Activated CD8-positive, alpha-beta memory T cell treated with anti-CD3 and anti-CD28 coated beads for 4 hours (primary cell): Measurements from ENCODE around the gene ZEB1.
"Not testable (repeated sequence)": the region's sequence is repeated elsewhere in the genome, so short reads cannot be mapped to it uniquely, and the experiment has no call there.

Experiments used
- DNase-seq, 2 donors: peaks; one replicate each; pipeline ENCODE4 v3.0.0-alpha.2; 2020; ENCODE audit warnings: low read depth in 2 of 2

The ZEB1 gene

DNA sequence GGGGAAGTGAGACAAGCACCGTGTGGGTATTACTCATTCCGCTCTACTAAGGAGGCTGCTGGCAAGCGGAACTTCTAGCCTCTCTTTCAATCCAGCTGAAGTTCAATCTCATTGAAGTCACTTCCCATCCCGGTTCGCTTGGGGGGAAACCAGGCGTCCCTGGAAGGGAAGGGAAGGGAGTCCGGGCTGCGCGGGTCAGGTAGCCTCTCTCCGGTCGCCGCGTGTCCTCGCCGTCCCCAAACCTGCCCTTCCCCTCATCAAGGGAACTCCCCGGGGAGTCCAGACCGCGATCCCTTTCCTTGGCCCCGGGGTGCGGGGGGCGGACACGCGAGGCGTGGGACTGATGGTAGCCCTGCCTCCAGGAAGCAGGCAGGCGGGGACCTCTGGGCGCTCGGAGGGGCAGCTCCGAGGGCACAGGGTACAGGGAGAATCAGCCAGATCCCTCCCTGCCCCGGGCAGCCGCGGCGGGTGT lies 598 bp upstream of the ZEB1 start:
- peak in 1 of 2 donors; percentile 35 for DNase-seq

DNA sequence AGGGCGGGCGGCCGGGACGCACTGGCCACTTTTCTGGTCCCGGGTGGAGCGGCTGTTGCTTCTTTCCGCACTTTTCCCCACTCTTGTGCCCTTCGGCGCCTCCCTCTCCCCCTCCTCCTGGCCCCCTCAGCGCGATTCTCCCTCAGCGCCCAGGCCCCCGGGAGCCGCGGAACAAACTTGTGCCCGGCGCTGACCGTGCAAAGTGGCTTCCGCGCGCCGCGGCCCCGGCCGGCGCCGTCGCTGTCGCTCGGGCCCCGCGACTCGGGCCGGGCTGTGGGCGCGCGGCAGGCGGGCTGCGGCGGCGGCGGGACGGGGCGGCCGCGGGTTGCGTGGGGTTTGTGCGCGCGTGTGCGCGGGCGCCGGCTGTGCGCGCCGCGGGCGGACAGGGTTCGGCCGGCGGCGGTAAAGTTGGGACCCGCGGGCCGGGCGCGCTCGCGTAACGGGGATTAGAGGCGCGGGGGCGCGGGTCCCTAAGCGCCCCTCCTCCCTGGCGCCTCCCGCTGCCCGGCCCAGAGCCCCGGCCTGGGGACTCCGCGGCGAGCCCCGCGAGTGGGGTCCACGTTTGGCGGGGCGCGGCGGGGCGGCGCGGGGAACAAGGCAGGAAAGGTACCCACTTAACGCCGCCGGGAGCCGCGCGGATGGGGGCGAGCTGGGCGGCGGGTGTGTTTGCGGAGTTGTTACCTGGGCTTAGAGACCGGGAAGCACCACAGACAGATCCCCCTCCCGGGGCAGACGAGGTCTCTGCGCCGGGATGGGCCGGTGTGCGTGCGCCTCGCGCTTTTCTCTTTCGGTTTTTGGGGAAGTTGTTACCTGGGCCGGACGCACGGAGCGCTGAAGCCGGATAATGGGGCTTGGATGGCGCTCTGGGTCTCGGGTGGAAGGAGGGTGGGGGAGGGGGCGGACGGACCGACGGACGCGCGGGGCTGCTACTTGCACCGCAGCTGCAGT lies 860 bp downstream of the ZEB1 start:
- DNase-seq = peak in 1 of 2 donors; percentile 4

DNA sequence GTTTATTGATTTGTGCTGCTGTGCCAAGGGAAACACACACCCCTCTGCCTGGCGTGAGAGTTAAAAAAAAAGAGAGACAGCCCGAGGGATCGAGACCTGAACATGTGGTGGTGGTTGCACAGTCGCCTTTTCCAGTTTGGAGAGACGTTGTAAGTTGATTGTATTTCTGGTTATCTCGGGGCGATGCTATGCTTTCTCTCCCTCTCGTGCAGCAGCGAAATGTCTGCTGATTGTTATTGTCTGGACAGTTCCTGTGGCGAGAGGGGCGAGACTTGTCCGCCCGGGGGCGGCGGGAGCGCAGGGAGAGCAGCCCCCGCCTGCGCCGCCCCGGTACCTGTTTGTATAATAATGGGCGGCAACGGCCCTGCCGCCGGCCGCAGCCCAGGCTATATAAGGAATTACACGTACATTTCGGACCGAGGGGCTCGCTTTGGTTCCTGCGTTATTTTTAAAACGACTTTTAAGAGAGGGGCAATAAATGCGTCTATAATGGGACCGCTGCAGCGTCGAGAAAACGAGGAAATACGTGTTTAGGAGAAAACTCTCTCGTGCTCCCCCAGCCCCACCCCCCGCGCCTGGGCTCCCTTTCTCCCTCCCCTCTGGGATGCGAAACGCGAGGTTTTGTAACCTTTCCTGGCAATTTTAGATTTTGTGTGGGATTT lies 1.7 kb downstream of the ZEB1 start:
- no peak for DNase-seq

DNA sequence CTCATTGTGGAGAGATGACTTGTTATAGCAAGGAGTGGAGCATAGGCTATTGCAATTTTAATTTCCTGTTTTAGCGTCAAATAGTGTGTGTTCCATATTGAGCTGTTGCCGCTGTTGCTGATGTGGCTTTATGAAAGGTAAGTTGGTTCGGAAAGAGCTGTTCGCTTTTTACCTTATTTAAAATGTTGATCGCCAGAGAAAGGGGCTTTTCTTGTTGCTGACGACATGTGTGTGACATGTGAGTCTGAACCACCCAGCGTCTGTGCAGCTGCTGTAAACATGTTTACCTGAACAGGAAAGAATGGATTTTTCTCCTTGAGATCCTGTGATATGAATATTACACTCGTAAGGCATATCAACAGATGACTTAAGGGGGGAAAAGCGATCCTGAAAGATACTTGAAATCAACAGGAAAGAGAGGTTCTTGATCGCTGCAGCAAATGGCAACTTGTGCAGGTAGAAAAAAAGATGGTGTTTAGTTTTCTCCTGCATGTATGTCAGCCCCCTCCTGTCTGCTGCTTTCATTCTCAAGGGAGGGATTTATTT lies 2.5 kb downstream of the ZEB1 start:
- no peak for DNase-seq

DNA sequence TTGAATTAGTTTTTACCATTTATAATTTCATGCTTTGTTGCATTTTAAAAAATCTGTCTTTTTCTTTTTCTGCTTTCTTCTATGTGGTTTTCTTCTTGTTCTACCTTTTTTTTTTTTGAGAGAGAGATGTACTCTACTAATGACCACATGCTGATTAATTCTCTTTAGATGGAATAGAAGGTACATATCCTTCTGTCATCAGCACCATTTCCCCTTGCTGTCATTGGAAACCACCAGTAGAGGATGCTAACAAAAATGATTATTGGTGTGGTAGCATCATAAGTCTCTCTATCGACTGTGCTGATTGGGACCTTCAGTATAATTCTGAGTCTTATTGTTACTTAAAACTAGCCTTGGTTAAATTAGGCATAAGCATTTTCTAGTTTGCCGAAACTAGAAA lies 3.6 kb downstream of the ZEB1 start:
- no peak for DNase-seq

DNA sequence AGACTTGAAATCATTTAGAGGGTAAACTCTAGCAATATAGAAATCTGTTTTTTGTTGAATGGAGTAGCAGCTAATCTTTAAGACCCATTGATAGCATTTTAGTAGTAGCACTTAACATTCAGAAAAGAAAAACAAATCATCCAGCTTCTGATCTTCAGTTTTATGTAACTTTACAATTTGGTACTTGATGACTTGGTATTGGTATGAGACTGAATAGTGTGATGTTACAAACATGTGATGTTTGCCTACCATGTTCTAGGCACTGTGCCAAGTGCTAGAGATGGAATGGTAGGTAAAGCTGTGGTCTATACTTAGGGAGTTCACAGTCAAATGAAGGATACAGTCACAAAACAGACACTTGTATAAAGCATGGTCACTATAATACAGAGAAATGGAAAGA lies 21.3 kb downstream of the ZEB1 start:
- DNase-seq = no peak

DNA sequence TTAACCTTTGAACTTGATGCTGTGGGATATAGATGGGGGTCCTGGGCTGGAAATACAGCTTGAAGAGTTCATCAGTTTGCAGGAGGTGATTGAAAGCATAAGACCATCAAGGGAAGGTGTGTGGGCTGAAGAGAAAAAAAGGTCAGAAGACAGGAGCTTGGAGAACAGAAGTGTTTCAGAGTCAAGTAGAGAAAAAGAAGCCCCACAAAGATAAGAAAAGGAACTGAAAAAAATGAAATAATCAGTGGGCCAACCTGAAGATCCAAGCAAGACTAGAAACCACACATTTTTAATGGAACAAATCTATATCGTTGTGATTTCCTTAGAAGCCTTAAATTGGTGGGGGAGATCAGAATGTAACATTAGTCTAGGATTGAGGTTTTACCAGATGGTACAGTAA lies 22.5 kb downstream of the ZEB1 start:
- DNase-seq = no peak

DNA sequence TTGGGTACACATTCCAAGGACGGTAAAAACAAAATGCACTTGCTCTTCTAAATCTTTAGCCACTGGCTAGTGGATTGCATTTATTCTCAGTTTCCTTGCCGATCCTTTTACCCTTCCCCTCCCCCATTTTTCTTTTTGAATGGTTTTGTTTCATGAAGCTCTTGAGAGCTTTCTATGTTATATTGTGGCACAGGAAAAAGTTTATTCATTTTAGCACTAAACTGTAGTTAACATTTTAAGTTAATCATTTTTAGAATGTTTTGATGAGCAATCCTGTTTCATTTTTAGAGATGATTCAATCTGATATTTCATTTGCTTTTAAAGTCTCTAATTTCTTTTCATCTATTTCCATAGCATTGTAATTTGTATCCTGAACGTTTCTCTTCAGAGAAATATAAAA lies 24.0 kb downstream of the ZEB1 start:
- DNase-seq = no peak

DNA sequence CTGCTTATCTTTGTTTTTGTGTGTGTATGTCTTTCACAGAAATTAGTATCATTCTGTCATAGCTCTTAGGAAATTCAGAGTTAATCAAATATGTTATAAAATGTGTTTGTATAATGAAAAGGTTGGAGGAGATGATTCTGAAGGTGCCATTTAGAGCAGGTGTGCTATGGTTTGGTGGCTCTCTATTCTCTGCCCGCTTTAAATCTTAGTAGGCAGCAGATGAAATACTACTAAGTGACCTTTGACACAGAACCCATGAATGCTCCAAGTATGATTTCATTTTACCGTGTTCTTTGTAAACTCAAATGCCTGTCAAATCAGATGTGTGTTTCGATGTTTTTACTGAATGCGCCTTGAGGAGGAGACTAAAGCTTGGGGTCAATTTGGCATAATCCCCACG lies 24.5 kb downstream of the ZEB1 start:
- DNase-seq = no peak

DNA sequence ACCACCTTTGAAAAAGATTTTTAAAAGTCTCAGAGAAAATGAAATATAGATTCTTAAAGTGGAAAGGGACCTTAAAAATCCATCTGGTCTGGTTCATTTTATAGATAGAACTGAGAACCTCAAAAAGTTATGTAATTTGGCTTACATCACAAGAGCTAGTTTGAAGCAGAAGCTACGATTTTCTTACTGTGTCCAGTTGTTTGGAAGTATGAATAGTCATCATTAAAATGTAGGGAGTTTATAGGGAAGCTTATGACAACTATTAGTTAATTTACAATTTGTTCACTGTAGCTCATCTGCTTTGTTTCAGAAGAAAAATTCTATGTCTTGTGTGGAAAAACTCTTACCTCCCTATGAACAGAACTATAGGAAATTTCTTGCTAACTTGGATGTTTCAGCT lies 26.9 kb downstream of the ZEB1 start:
- DNase-seq = no peak

DNA sequence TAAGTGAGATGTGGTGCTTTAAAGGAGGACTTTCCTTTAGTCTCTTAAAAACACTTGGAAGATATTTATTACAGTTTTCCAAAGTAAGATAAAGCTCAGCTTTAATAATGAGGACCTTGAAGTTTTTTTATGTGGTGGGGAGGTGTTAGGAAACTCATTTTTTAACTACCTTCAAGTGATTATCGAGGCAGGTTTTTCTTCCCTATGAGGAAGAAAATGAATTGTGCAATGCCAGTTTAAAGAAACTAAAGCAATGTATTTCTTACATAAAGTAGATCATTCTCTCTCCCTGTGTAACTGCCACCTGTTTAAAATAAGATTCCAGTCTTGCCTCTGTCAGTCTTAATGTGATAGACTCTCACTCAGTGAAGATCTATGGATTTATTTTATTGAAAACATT lies 27.9 kb downstream of the ZEB1 start:
- no peak for DNase-seq

DNA sequence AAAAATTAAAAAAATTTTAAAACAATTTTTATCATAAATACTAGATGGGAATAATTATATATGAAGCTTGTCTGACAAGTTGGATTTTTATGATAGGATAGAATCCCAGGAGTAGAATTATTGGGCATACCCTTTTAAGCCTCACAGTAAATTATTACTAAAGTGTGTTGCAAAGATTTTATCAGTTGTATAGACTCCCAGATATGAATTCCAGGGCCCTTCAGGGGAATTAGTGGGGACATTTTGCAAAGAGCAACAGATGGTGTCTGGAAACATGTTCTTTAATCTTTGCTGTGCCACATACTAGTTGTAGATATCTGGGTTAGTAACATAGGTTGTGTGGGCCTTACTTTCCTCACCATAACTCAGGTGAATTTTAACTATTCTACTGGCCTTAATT lies 28.7 kb downstream of the ZEB1 start:
- no peak for DNase-seq

DNA sequence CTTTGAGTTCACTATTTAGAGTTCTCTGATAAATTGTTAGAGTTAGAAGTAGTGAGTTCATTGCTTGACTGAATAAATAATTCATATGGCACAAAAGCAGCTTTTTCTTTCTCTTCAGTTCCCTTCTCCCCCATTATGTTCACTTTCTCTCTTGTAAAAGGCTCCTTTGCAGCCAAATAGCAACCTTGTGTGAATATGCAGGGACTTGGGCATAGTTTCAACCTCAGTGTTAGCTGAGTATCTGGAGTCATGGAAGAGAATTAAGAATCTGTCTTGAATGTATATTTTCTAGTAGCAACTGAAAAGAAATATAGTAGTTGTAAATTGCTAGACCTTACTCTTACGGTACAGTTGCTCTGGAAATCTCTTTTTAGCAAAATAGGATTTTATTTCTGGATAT lies 31.9 kb downstream of the ZEB1 start:
- DNase-seq = no peak

DNA sequence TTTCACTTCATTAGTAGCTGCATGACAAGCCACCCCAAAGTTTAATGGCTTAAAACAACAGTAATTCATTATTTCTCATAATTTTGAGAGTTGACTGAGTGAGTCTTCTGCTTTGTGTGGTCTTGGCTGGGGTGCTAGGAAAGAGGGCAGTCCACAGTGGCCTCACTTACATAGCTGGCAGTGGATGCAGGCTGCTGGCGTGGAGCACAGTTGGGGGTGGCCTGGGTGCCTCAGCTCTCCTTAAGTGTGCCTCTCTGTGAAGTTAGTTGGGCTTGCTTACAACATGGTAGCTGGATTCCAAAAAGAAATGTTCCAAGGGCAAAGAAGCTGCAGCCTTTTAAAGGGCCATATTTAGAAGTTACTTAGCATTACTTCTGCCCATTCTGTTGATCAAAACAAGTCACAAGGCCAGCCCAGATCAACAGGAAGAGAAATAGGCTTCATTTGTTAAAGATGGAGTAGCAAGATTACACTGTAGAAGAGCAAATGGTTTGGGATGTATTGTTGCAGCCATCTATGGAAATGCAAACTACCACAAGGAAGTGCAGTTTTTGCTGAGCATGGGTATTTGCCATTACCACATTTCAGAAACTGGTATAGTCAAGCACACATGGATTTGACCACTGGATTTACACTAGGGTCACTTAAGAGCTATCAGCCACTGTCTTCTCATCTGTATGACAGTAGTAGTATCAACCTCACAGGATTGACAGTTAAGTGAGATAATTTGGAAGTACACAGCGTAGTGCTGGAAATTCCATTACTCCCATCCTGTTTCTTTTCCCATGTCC lies 33.6 kb downstream of the ZEB1 start:
- no peak for DNase-seq

DNA sequence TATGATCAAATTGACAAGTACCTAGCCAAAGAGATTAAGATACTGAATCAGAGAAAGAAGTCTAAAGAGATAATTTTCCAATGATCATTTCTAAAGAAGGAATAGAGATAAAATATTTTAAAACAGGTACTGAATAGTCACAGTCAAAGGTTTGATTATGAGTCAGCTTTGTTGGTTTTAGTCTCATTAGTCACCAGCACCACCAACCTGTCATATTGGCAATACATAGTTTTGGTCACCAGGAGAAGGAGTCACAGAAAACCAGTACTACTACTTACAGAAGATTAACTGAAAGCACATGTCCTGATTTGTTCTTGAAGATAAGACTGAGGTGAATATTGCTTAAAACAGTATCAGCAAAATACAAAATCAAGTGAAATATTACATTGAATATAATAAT lies 34.6 kb downstream of the ZEB1 start:
- DNase-seq = peak in 1 of 2 donors; percentile 6

DNA sequence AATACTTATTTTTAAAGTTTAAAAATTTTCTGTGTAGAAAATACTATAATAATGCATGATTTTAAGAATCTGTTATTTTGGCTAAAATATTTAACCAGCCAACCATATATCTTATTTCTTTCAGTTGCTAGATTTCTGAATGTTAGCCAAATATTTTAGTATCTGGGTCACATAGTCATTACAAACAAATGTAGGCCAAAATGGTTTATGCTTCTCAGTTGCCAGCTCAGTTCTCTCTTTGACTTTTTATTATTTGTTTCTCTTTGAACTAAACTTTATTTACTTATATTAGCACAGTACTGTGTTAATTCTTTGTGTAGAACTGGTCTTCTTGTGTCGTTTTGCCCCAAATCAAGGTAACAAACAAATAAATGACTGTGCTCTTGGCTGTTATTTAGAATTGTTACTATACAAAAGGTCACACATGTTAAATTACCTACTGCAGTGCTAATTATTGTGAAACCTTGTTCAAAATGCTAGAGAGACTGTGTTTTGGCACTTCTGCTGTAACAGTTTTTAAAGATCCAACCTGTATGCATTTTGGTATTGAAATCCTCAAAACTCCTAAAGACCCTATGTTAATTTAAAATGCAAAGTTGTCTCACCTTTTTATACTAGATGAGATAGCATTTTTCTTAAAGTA lies 39.8 kb downstream of the ZEB1 start:
- DNase-seq = no peak

DNA sequence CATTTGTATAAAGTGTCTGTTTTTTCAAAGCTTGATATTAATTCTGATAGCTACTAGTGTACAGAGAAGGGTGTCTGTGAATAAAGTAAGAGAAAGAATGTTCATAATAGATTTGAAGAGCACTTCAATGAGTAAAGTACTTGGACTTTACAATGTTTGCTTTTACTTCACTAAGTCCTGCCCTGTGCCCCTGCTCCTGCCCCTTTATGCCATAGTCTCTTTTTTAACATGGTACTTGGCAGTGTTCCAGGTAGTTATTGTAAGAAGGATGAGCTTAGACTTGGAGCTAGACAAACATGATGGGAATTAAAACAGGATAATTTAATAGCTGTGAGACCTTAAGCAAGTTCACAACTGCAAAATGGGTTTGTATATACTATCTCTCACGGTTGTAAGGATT lies 41.0 kb downstream of the ZEB1 start:
- no peak for DNase-seq

DNA sequence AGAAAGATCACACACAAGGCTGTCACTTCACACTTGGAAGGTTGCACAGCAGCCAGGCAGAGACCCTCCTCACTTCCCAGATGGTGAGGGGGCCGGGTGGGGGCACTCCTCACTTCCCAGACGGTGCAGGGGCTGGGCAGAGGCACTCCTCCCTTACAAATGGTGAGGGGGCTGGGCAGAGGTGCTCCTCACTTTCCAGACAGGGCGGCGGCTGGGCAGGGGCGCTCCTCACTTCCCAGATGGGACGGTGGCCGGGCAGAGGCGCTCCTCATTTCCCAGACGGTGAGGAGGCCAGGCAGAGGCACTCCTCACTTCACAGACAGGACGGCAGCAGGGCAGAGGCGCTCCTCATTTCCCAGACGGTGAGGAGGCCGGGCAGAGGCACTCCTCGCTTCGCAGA lies 42.5 kb downstream of the ZEB1 start:
- not testable (repeated sequence) for DNase-seq

DNA sequence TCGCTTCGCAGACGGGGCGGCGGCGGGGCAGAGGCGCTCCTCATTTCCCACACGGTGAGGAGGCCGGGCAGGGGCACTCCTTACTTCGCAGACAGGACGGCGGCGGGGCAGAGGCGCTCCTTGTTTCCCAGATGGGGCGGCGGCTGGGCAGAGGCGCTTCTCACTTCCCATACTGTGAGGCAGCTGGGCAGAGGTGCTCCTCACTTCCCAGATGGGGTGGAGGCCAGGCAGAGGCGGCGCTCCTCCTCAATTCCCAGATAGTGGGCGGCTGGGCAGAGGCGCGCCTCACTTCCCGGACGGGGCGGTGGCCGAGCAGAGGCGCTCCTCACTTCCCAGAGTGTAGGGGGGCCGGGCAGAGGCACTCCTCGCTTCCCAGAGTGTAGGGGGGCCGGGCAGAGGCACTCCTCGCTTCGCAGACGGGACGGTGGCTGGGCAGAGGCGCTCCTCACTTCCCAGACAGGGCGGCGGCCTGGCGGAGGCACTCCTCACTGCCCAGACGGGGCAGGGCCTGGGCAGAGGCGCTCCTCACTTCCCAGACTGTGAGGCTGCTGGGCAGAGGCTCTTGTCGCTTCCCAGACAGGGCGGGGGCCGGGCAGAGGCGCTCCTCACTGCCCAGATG lies 43.1 kb downstream of the ZEB1 start:
- DNase-seq = no peak

DNA sequence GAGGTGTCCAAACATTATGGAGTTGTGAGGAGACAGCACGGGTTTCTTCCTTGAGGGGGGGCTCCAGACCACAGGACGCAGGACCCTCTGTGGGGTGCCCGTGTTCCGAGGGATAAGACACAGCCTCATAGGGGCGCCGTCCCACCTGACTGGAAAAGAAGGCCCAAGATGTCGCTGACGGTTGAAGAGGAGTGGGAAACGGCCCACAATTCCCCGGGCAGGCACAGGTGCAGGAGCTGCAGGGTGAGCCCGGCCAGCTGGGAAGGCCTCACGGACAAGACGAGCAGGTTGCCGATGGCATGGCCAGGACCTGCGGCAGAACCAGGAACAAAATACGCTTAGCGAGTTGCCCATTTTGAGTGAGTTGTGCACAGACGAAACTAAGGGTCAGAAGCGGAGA lies 44.7 kb downstream of the ZEB1 start:
- DNase-seq = not testable (repeated sequence)

DNA sequence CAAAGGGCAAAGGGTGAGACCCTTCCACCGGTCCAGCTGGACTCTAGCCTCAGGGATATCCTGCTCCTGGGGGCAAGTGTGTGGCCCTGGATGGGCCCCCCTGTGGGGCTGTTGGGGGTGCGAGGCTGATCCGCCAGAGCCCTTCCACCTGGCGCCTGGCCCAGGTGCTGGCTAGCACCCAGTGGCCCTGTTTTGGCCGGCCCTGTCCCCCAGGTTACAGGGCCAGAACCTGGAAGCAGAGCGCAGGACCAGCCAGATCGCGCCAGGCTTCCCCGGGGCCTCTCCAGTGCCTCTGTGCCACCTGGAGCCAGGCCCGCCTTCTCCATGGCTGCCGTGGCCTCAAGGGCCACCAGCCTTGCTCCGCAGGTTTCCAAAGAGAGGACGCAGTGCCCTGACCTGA lies 45.2 kb downstream of the ZEB1 start:
- not testable (repeated sequence) for DNase-seq
